ENCODE results near the gene KLF13. TPM values are rescaled to one million over a fixed set of nuclear protein-coding genes. Genes with fewer than 3 reads are reported as not detected.

The KLF13 gene
- total and polyA plus RNA-seq, 2 experiments from 2014 or later: 23.5 to 28.6 TPM

GRCh38 chr15:31324186-31324585 is 2.4 kb upstream of the KLF13 start (continued):
- no peak for TF ChIP-seq ETS1 (IDR thresholded peaks at IDR 0.05)
- TF ChIP-seq STAT1 (IDR thresholded peaks at IDR 0.05; ENCODE audit: unreplicated experiment): no peak
- TF ChIP-seq ZNF114 (CRISPR knock-in tag; IDR thresholded peaks at IDR 0.05): no peak
- no peak for TF ChIP-seq ZNF462 (CRISPR knock-in tag; IDR thresholded peaks at IDR 0.05)
- TF ChIP-seq CREB1 (CRISPR knock-in tag; IDR thresholded peaks at IDR 0.05; ENCODE audit: low read depth): no peak
- no peak for TF ChIP-seq NANOG (IDR thresholded peaks at IDR 0.05; ENCODE audit: borderline replicate concordance)

GRCh38 chr15:31324806-31325594 is 1.6 kb upstream of the KLF13 start:
- peak overlapping the region; percentile 70 for H3K4me3 ChIP-seq
- Mint-ChIP-seq H3K36me3 (ENCODE audit: low read depth) (no peaks in the 10 kb centered on the region; the same call in 2 of the 3 replicates), H3K4me3 (peak overlapping the region; percentile 80), H3K9me3 (peaks cover 4% of the 10 kb centered on the region; the same call in 1 of the 3 replicates), H3K4me1 (peaks cover 19% of the 10 kb centered on the region), H3K27ac (no peak overlapping the region), H3K27me3 (ENCODE audit: insufficient read depth, low read depth, poor library complexity) (peaks cover 8% of the 10 kb centered on the region)
- no peaks in the 10 kb centered on the region for H3K9me2 ChIP-seq (ENCODE audit: insufficient read depth)
- DNase-seq (ENCODE audit: low spot score) (no peak), ATAC-seq (no peak)
- peak overlapping the region; percentile 95 for H3K4me2 ChIP-seq
- H3F3A ChIP-seq (replicated peaks; ENCODE audit: low read depth): 0 out of 2 replicates have a peak, but pooled peaks cover 4% of the 10 kb centered on the region
- peaks cover 10% of the 10 kb centered on the region; the same call in 1 of the 2 replicates for H4K20me1 ChIP-seq (replicated peaks; ENCODE audit: insufficient read depth)
- no peak overlapping the region for H3K27ac ChIP-seq (ENCODE audit: low read depth)
- H3K36me3 ChIP-seq (ENCODE audit: insufficient read depth): no peaks in the 10 kb centered on the region
- H3K4me1 ChIP-seq (ENCODE audit: insufficient read depth): peaks cover 16% of the 10 kb centered on the region
- peaks cover 12% of the 10 kb centered on the region for H3K79me2 ChIP-seq (replicated peaks; ENCODE audit: insufficient read depth)
- H2AFZ ChIP-seq: peak overlapping the region; percentile 72
- peaks cover 16% of the 10 kb centered on the region; the same call in 1 of the 2 replicates for H3K27me3 ChIP-seq (ENCODE audit: insufficient read depth)
- no peak for TF ChIP-seq CREB1 (CRISPR knock-in tag; IDR thresholded peaks at IDR 0.05; ENCODE audit: low read depth)
- TF ChIP-seq STAT1 (IDR thresholded peaks at IDR 0.05; ENCODE audit: unreplicated experiment): no peak
- no peak for TF ChIP-seq ZNF114 (CRISPR knock-in tag; IDR thresholded peaks at IDR 0.05)
- no peak for TF ChIP-seq EZH2 (IDR thresholded peaks at IDR 0.05; ENCODE audit: low read depth, unreplicated experiment)
- no peak for TF ChIP-seq JUNB (IDR thresholded peaks at IDR 0.05; ENCODE audit: unreplicated experiment)
